ENCODE results near the gene SLC9B1. TPM values are rescaled to one million over a fixed set of nuclear protein-coding genes. Genes with fewer than 3 reads are reported as not detected.

SLC9B1 gene
- total and polyA plus RNA-seq, 2 of the 13 experiments (the other 11 are each of a cell fraction or from before 2014, with no cell fraction given) = 0.17 to 0.20 TPM

GRCh38 chr4:103019308-103020124 lies at the start of gene SLC9B1 (continued):
- TF ChIP-seq UBTF (CRISPR knock-in tag; IDR thresholded peaks at IDR 0.05) (peak; percentile 61; the same call in 1 of the 2 replicates), DDIT3 (CRISPR knock-in tag; IDR thresholded peaks at IDR 0.05) (no peak), ZNF788 (CRISPR knock-in tag; IDR thresholded peaks at IDR 0.05; ENCODE audit: borderline replicate concordance) (peak; percentile 83; the same call in 1 of the 2 replicates), PRMT3 (CRISPR knock-in tag; IDR thresholded peaks at IDR 0.05; ENCODE audit: borderline replicate concordance, low read depth) (no peak), KLF9 (CRISPR knock-in tag; IDR thresholded peaks at IDR 0.05; ENCODE audit: low read depth) (no peak), AFF4 (CRISPR knock-in tag; IDR thresholded peaks at IDR 0.05) (no peak), CBX2 (IDR thresholded peaks at IDR 0.05; ENCODE audit: low read depth, low read length) (no peak), CBX2 (CRISPR knock-in tag; IDR thresholded peaks at IDR 0.05; ENCODE audit: low read depth) (peak; percentile 71; the same call in 1 of the 2 replicates), BORCS8-MEF2B (CRISPR knock-in tag; IDR thresholded peaks at IDR 0.05) (peak; percentile 85), REPIN1 (CRISPR knock-in tag; IDR thresholded peaks at IDR 0.05; ENCODE audit: borderline replicate concordance, low read depth) (peak; percentile 68), SP2 (CRISPR knock-in tag; IDR thresholded peaks at IDR 0.05) (0 out of 2 replicates have a peak, but pooled peaks have one; percentile 40), RELA (CRISPR knock-in tag; IDR thresholded peaks at IDR 0.05) (no peak), STAT6 (CRISPR knock-in tag; IDR thresholded peaks at IDR 0.05; ENCODE audit: borderline replicate concordance) (no peak), HNRNPL (IDR thresholded peaks at IDR 0.05; ENCODE audit: low read depth, low read length) (no peak), ZNF598 (CRISPR knock-in tag; IDR thresholded peaks at IDR 0.05; ENCODE audit: borderline replicate concordance) (peak; percentile 76; the same call in 1 of the 2 replicates), RNF219 (CRISPR knock-in tag; IDR thresholded peaks at IDR 0.05) (no peak), FLYWCH1 (CRISPR knock-in tag; IDR thresholded peaks at IDR 0.05) (no peak)
